Measurements from ENCODE around the gene FGGY. TPM values are rescaled to one million over a fixed set of nuclear protein-coding genes. Genes with fewer than 3 reads are reported as not detected.

The FGGY gene
- total and polyA plus RNA-seq, 2 donors (not counting 3 experiments of a cell fraction or from before 2014, with no cell fraction given), result 5.6 to 6.4 TPM

GRCh38 chr1:59404796-59405195, 107.9 kb downstream of the FGGY start:
- Histone ChIP-seq H3K9me3 (replicated peaks; ENCODE audit: control insufficient read depth, insufficient read depth, low read length) (no peaks in the 10 kb centered on the region), H3K36me3 (ENCODE audit: control insufficient read depth in 2 of 2, extremely low read depth in 1 of 2, insufficient read depth in 2 of 2, low read length in 2 of 2) (no peaks in the 10 kb centered on the region), H3K4me2 (ENCODE audit: insufficient read depth, low read length) (no peak overlapping the region), H3K79me2 (ENCODE audit: control insufficient read depth, insufficient read depth, low read length) (no peaks in the 10 kb centered on the region), H4K20me1 (replicated peaks; ENCODE audit: control insufficient read depth, extremely low read depth, insufficient read depth, low read length) (no peaks in the 10 kb centered on the region), H3K4me1 (ENCODE audit: control insufficient read depth, extremely low read depth, insufficient read depth, low read length) (no peaks in the 10 kb centered on the region), H3K9me1 (replicated peaks; ENCODE audit: control insufficient read depth, extremely low read depth, insufficient read depth, low read length) (no peaks in the 10 kb centered on the region), H2AFZ (ENCODE audit: low read depth, low read length) (no peak overlapping the region), H3K9ac (replicated peaks; ENCODE audit: extremely low read depth, insufficient read depth, low read length) (no peak overlapping the region), H3K4me3 (replicated peaks in 1 of 3; ENCODE audit: insufficient read depth in 1 of 3, low read depth in 1 of 3, low read length in 3 of 3) (no peak overlapping the region), H3K27me3 (ENCODE audit: control insufficient read depth in 2 of 2, insufficient read depth in 2 of 2, low read length in 2 of 2) (no peaks in the 10 kb centered on the region), H3K27ac (ENCODE audit: insufficient read depth, low read depth, low read length) (no peak overlapping the region)
- dilution Hi-C loops (cut with MboI; ENCODE audit: extremely low pct_ligation_motif_present, low sequenced_read_pairs), result no loop called here
- FAIRE-seq, result no peak
- ChIA-PET CTCF (no interaction called here), POLR2A (no interaction called here)
- DNase-seq (ENCODE audit: low read depth, low spot score), result no peak
- no peak for TF ChIP-seq MAX (IDR thresholded peaks at IDR 0.05; ENCODE audit: insufficient read depth, insufficient read length)
- TF ChIP-seq POLR2AphosphoS5 (IDR thresholded peaks at IDR 0.05; ENCODE audit: insufficient read depth, low read depth, low read length), result no peak
- no peak for TF ChIP-seq MYC (IDR thresholded peaks at IDR 0.05; ENCODE audit: low read depth, low read length)
- TF ChIP-seq EZH2 (IDR thresholded peaks at IDR 0.05; ENCODE audit: borderline replicate concordance, low read depth, low read length, severe bottlenecking), result no peak
- TF ChIP-seq GATA2 (IDR thresholded peaks at IDR 0.05; ENCODE audit: insufficient read depth, insufficient read length, low read depth, low read length), result no peak
- no peak for TF ChIP-seq CTCF (IDR thresholded peaks at IDR 0.05; ENCODE audit: extremely low read depth in 1 of 2, insufficient read depth in 1 of 2, low read depth in 1 of 2, low read length in 2 of 2)
- no peak for TF ChIP-seq JUN (IDR thresholded peaks at IDR 0.05; ENCODE audit: borderline replicate concordance, insufficient read depth, insufficient read length, low read depth)
- intact Hi-C loops (cut with micrococcal nuclease), result no loop called here
- no TSS peak for BruUV-seq (replicated peaks)

Measured in endothelial cell of umbilical vein (primary cell).